K562 (cell line): Measurements from ENCODE around the gene SCYL3. TPM values are rescaled to one million over a fixed set of nuclear protein-coding genes. Genes with fewer than 3 reads are reported as not detected.

Experiments
- ATAC-seq: fragments of 200-7000 bp; cut with Tn5 transposase; 3 replicates; pipeline ENCODE4 v1.9.1; 2020; ENCODE audit warnings: moderate library complexity
- BruUV-seq: library from RNA; stranded (reverse); fragments of 400-500 nt; replicated peaks from 2 replicates; lab custom pipeline; 2021; lab: Mats Ljungman, UMichigan
- CTCF ChIA-PET: fragments of 300-600 bp; formaldehyde crosslinking; extraction: SDS; loops from one replicate; lab custom pipeline; 2021; ENCODE audit warnings: low intra/inter-chr PET ratio; lab: Yijun Ruan, JAX
- POLR2A ChIA-PET: fragments of 300-600, 350-650 bp; sonication (Branson Sonifier 250); formaldehyde crosslinking; extraction: SDS; loops from one replicate; lab custom pipeline; 2021; ENCODE audit warnings: antibody characterized with exemption, inconsistent platforms; lab: Yijun Ruan, JAX
- DNase-seq, 4 experiments: peaks; one replicate each; pipeline versions ENCODE4 v3.0.0 to v3.0.0-alpha.2; 2011 to 2018; ENCODE audit warnings: low spot score in 3 of 4, mixed read lengths in 3 of 4; ENCODE audit errors: extremely low read depth in 1 of 4
- FAIRE-seq: peaks from 2 replicates; lab custom pipeline; 2011; peaks lifted over from hg19 to GRCh38; lab: Jason Lieb, UNC
- H2AFZ ChIP-seq: 2 replicates; pipeline ENCODE4 v1.6.0; 2011; ENCODE audit warnings: low read depth, low read length, control low read depth, inconsistent platforms
- H3K27ac ChIP-seq: fragments of 200-600 bp; 3 replicates; pipeline ENCODE4 v1.8.0; 2011; ENCODE audit warnings: low read depth, mild to moderate bottlenecking, control low read depth, inconsistent platforms, low read length, moderate library complexity, mixed read lengths; ENCODE audit errors: extremely low read depth
- H3K27me3 ChIP-seq, 2 experiments: fragments of 300-600 bp in 1 of 2; 2 replicates in 1 of 2; 3 replicates in 1 of 2; pipeline versions ENCODE4 v1.6.0 to v1.8.0; 2011; ENCODE audit warnings: inconsistent platforms in 2 of 2, low read length in 2 of 2, mild to moderate bottlenecking in 1 of 2, mixed read lengths in 1 of 2, moderate library complexity in 1 of 2; ENCODE audit not compliant: control insufficient read depth in 2 of 2, insufficient read depth in 2 of 2
- H3K36me3 ChIP-seq: fragments of 300-600 bp; 3 replicates; pipeline ENCODE4 v1.8.0; 2011; ENCODE audit warnings: mild to moderate bottlenecking, low read length, inconsistent platforms; ENCODE audit not compliant: control insufficient read depth, insufficient read depth
- H3K4me1 ChIP-seq, 2 experiments: fragments of 200-600 bp in 1 of 2; replicated peaks in 1 of 2; 2 replicates in 1 of 2; 3 replicates in 1 of 2; pipeline versions ENCODE4 v1.5.1 to v1.8.0; 2011; ENCODE audit warnings: inconsistent platforms in 2 of 2, low read length in 2 of 2, mild to moderate bottlenecking in 1 of 2, mixed read lengths in 1 of 2, moderate library complexity in 1 of 2; ENCODE audit not compliant: control insufficient read depth in 2 of 2, insufficient read depth in 2 of 2
- H3K4me2 ChIP-seq: 2 replicates; pipeline ENCODE4 v1.6.1; 2011; ENCODE audit warnings: low read length, control low read depth, inconsistent platforms, mixed read lengths; ENCODE audit not compliant: insufficient read depth
- H3K4me3 ChIP-seq: fragments of 200-600 bp; sonication (generic), shearing (Covaris generic); 2 replicates; pipeline ENCODE4 v1.5.1; 2016; ENCODE audit warnings: control low read depth, inconsistent platforms
- H3K79me2 ChIP-seq: fragments of 200-600 bp; 3 replicates; pipeline ENCODE4 v1.8.0; 2011; ENCODE audit warnings: low read length, inconsistent platforms; ENCODE audit not compliant: control insufficient read depth, insufficient read depth
- H3K9ac ChIP-seq, 2 experiments: 2 replicates each; pipeline versions ENCODE4 v1.6.0 to v1.6.1; 2011; ENCODE audit warnings: low read depth in 2 of 2, low read length in 2 of 2, control low read depth in 1 of 2, inconsistent platforms in 1 of 2, mild to moderate bottlenecking in 1 of 2, mixed read lengths in 1 of 2; ENCODE audit not compliant: insufficient read depth in 1 of 2
- H3K9me1 ChIP-seq: one replicate; pipeline ENCODE4 v1.6.0; 2011; ENCODE audit warnings: inconsistent platforms, mild to moderate bottlenecking, low read length, moderate library complexity; ENCODE audit not compliant: control insufficient read depth, insufficient read depth
- H3K9me3 ChIP-seq: replicated peaks from 2 replicates; pipeline ENCODE4 v1.5.1; 2011; ENCODE audit warnings: low read depth, low read length, inconsistent platforms; ENCODE audit not compliant: control insufficient read depth, insufficient read depth
- H4K20me1 ChIP-seq: replicated peaks from 2 replicates; pipeline ENCODE4 v1.6.1; 2011; ENCODE audit warnings: low read length, inconsistent platforms, mixed read lengths; ENCODE audit not compliant: control insufficient read depth, insufficient read depth
- CEBPB ChIP-seq: fragments of 450-650 bp; IDR thresholded peaks from 2 replicates; pipeline ENCODE4 v1.6.1; 2016; ENCODE audit warnings: missing genetic modification characterization, missing compliant biosample characterization
- CEBPG ChIP-seq, 3 experiments: fragments of 200-800 bp in 1 of 3; sonication (Bioruptor generic) in 1 of 3; sonication (generic) in 1 of 3; formaldehyde crosslinking in 1 of 3; IDR thresholded peaks in 2 of 3; conservative IDR thresholded peaks in 1 of 3; 2 replicates each; pipeline versions ENCODE4 v1.6.1 to v1.8.0; 2016 to 2022; ENCODE audit warnings: missing compliant biosample characterization in 2 of 3, missing genetic modification characterization in 2 of 3, mild to moderate bottlenecking in 1 of 3, missing genetic modification reagents in 1 of 3
- FOXA1 ChIP-seq: fragments of 450-650 bp; IDR thresholded peaks from 2 replicates; pipeline ENCODE4 v1.6.1; 2016; ENCODE audit warnings: mild to moderate bottlenecking, borderline replicate concordance
- POLR2H ChIP-seq: IDR thresholded peaks from 2 replicates; pipeline ENCODE4 v1.6.1; 2016; ENCODE audit warnings: missing genetic modification characterization, low read depth, mild to moderate bottlenecking, control low read depth, missing compliant biosample characterization, moderate library complexity
- RBM25 ChIP-seq: fragments of 200-400 bp; formaldehyde crosslinking; IDR thresholded peaks from 2 replicates; pipeline ENCODE4 v1.6.1; 2018; ENCODE audit warnings: low read length, low read depth, moderate library complexity; ENCODE audit not compliant: severe bottlenecking
- ZNF644 ChIP-seq: fragments of 200-800 bp; sonication (Bioruptor generic); IDR thresholded peaks from 2 replicates; pipeline ENCODE4 v1.6.1; 2016; ENCODE audit warnings: low read depth, missing genetic modification characterization, missing compliant biosample characterization
- WGBS: fragments of 100-300 bp; shearing (Covaris generic); methylation state at CpG from one replicate; pipeline ENCODE4 v1.1.6; 2016; ENCODE audit warnings: low coverage, mixed read lengths; ENCODE audit not compliant: insufficient coverage; ENCODE audit errors: missing lambda C conversion rate; 5-methylcytosine and 5-hydroxymethylcytosine counted together
- in situ Hi-C: fragments of 300-500 bp; cut with MboI; formaldehyde crosslinking; loops from 4 replicates; pipeline ENCODE4 v1.15.0; 2018; ENCODE audit warnings: inconsistent platforms, mixed read lengths
- intact Hi-C: fragments of 100-400 bp; cut with micrococcal nuclease; formaldehyde crosslinking; loops from 2 replicates; pipeline ENCODE4 v1.14.2; 2022
- polyA plus RNA-seq, 8 experiments: library from polyadenylated mRNA; depleted of rRNA in 4 of 8; stranded (reverse) in 5 of 8; unstranded in 3 of 8; fragments of >200 nt; fragmentation: Nextera tagmentation in 2 of 8; fragmentation: Illumina TruSeq in 1 of 8; extraction: Ambion mirVana in 2 of 8; extraction: Trizol in 1 of 8; gene quantifications; 2 replicates each; pipeline versions ENCODE4 v1.2.1 to v1.2.3, GENCODE V29; 2011 to 2014; ENCODE audit warnings: inconsistent platforms in 1 of 8, missing spikeins in 1 of 8
- total RNA-seq, 7 experiments: library from RNA; depleted of rRNA in 6 of 7; stranded (reverse); fragments of >200 nt in 6 of 7; fragmentation: Illumina TruSeq in 2 of 7; extraction: Trizol in 2 of 7; gene quantifications; 2 replicates each; pipeline versions ENCODE4 v1.2.1 to v1.2.3, GENCODE V29; 2011 to 2021; ENCODE audit warnings: low replicate concordance in 1 of 7
- TF ChIP-seq, protein P1 (sequence below): sonication (generic); formaldehyde crosslinking; IDR thresholded peaks from 2 replicates; pipeline ENCODE4 v1.9.0; 2022; ENCODE audit warnings: mild to moderate bottlenecking, missing genetic modification reagents
- TF ChIP-seq, protein P2 (sequence below): sonication (generic); IDR thresholded peaks from 2 replicates; pipeline ENCODE4 v1.6.1; 2016

SCYL3 gene
- total and polyA plus RNA-seq, 9 of the 15 experiments (the other 6 are each of a cell fraction or from before 2014, with no cell fraction given), result 3.6 to 11.4 (median 7.1) TPM

DNA sequence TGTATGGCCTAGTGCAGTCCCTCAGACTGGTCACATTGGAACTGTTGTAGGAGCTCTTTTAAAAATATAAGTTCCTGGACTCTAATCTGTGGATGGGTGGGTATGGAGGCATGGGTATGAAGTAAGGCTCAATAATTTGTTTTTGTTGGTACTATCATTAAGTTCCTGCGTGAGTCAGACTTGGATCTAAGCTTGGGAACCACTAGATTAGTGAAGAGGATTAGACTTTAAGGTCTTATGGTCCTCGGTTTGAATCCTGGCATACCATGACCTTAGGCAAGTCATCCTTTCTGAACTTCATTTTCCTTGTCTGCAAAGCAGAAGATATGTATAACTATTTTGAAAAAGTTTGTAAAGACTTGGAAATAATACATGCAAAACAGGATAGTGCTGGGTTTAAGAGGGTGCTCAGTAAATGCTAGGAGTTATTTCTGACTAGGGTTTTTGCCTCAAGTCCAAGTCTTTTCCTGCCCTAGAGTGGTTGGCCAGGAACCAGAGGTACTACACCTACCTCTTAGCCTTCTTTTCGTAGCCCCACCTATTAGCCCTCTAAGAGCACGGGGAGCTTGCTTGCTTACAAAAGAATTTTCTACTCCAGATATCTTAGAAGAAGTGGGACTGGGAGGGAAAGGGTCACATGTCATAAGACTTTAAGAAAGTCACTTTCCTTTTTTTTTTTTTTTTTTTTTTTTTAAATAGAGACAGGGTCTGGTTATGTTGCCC, 60.4 kb downstream of the SCYL3 start (continued):
- TF ChIP-seq FOXA1 (no peak), ZNF644 (tag) (no peak)
- TF ChIP-seq, protein P1, sequence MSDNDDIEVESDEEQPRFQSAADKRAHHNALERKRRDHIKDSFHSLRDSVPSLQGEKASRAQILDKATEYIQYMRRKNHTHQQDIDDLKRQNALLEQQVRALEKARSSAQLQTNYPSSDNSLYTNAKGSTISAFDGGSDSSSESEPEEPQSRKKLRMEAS (CRISPR knock-in tag), result no peak

DNA sequence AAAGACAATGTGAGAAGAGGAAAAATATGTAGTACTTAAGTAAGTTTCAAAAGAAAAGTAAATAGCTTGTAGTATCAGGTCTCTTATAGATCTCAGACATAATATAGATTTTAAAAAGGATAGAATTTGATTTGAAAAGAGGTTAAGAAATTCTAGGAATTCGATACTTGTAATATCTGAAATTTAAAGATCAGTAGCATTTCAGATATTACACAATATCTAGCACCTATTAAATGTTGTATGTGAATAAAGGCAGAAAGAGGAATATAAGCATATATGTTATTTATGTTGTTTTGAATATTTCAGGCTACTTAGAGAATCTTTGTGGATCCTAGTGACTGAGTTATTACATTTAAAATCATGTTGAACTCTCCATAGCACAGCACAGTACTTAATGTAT, 64.0 kb downstream of the SCYL3 start:
- no peaks in the 10 kb centered on the region for H3K4me1 ChIP-seq
- no peaks in the 10 kb centered on the region for H3K9me1 ChIP-seq
- FAIRE-seq, result no peak
- CTCF ChIA-PET, result no interaction called here
- no peaks in the 10 kb centered on the region for H3K27me3 ChIP-seq
- H3K4me2 ChIP-seq, result no peak overlapping the region
- intact Hi-C loops, result no loop called here
- H3K27ac ChIP-seq, result no peak overlapping the region
- TF ChIP-seq POLR2H (tag), result no peak
- TF ChIP-seq, protein P2, sequence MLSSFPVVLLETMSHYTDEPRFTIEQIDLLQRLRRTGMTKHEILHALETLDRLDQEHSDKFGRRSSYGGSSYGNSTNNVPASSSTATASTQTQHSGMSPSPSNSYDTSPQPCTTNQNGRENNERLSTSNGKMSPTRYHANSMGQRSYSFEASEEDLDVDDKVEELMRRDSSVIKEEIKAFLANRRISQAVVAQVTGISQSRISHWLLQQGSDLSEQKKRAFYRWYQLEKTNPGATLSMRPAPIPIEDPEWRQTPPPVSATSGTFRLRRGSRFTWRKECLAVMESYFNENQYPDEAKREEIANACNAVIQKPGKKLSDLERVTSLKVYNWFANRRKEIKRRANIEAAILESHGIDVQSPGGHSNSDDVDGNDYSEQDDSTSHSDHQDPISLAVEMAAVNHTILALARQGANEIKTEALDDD, result no peak
- peak; percentile 72 for TF ChIP-seq CEBPB (tag)
- peak; percentile 24 for TF ChIP-seq RBM25
- TF ChIP-seq CEBPG (CRISPR knock-in tag; IDR thresholded peaks at IDR 0.05), result no peak
- peak in 1 of 2 experiments; percentile 85; a peak in 3 of 4 replicates for TF ChIP-seq CEBPG (tag; conservative IDR thresholded peaks at IDR 0.05 in 1 of 2, IDR thresholded peaks at IDR 0.05 in 1 of 2)
- no peaks in the 10 kb centered on the region for H3K79me2 ChIP-seq
- WGBS, result 100% methylated on average over 1 of the region's 1 CpG
- POLR2A ChIA-PET, result no interaction called here
- H3K36me3 ChIP-seq, result peaks cover 79% of the 10 kb centered on the region
- no peak overlapping the region for H3K9ac ChIP-seq
- in situ Hi-C loops, result no loop called here
- H3K4me3 ChIP-seq, result no peak overlapping the region
- no peaks in the 10 kb centered on the region for H4K20me1 ChIP-seq
- H2AFZ ChIP-seq, result no peak overlapping the region
- ATAC-seq, result no peak
- no TSS peak for BruUV-seq
- no peak for DNase-seq
- H3K9me3 ChIP-seq, result no peaks in the 10 kb centered on the region
